HepG2 (cell line): ENCODE data around the gene C5AR1. TPM values are rescaled to one million over a fixed set of nuclear protein-coding genes. Genes with fewer than 3 reads are reported as not detected.

Experiments used
- CEBPB ChIP-seq: IDR thresholded peaks from 2 replicates; pipeline ENCODE4 v1.6.1; 2011; ENCODE audit warnings: low read depth, low read length, improper control_type of control experiment, borderline replicate concordance
- CEBPG ChIP-seq: IDR thresholded peaks from 2 replicates; pipeline ENCODE4 v1.6.1; 2016
- KLF13 ChIP-seq: sonication (generic); formaldehyde crosslinking; IDR thresholded peaks from 2 replicates; pipeline ENCODE4 v1.4.0; 2020; ENCODE audit warnings: mild to moderate bottlenecking, missing genetic modification reagents
- MXD3 ChIP-seq: IDR thresholded peaks from 2 replicates; pipeline ENCODE4 v1.6.1; 2016; ENCODE audit warnings: mild to moderate bottlenecking, missing biosample characterization, missing genetic modification reagents
- NCOA1 ChIP-seq: sonication (generic); formaldehyde crosslinking; IDR thresholded peaks from 2 replicates; pipeline ENCODE4 v1.9.0; 2021; ENCODE audit warnings: missing genetic modification reagents
- REST ChIP-seq, 2 experiments: IDR thresholded peaks; 2 replicates each; pipeline ENCODE4 v1.6.1; 2011 to 2012; ENCODE audit warnings: low read length in 2 of 2, borderline replicate concordance in 1 of 2, low read depth in 1 of 2, mild to moderate bottlenecking in 1 of 2, moderate library complexity in 1 of 2
- SRSF4 ChIP-seq: fragments of 200-400 bp; formaldehyde crosslinking; IDR thresholded peaks from one replicate; pipeline ENCODE4 v1.6.1; 2018; ENCODE audit warnings: mild to moderate bottlenecking, low read depth, low read length, moderate library complexity; ENCODE audit not compliant: poor library complexity, severe bottlenecking
- TFE3 ChIP-seq: IDR thresholded peaks from 2 replicates; pipeline ENCODE4 v1.6.1; 2016
- TIGD3 ChIP-seq: sonication (generic); formaldehyde crosslinking; IDR thresholded peaks from 2 replicates; pipeline ENCODE4 v1.5.1; 2020; ENCODE audit warnings: mild to moderate bottlenecking, missing genetic modification reagents, borderline replicate concordance
- ZBTB21 ChIP-seq: sonication (generic); formaldehyde crosslinking; IDR thresholded peaks from 2 replicates; pipeline ENCODE4 v1.4.0; 2020; ENCODE audit warnings: missing genetic modification reagents
- ZNF430 ChIP-seq: sonication (generic); formaldehyde crosslinking; IDR thresholded peaks from 2 replicates; pipeline ENCODE4 v1.9.0; 2021; ENCODE audit warnings: mild to moderate bottlenecking, missing genetic modification reagents
- ZNF446 ChIP-seq: sonication (generic); formaldehyde crosslinking; IDR thresholded peaks from 2 replicates; pipeline ENCODE4 v1.5.0; 2020; ENCODE audit warnings: mild to moderate bottlenecking, missing genetic modification reagents
- ZNF512B ChIP-seq: sonication (generic); formaldehyde crosslinking; IDR thresholded peaks from 2 replicates; pipeline ENCODE4 v1.5.1; 2020; ENCODE audit warnings: missing genetic modification reagents, mild to moderate bottlenecking, borderline replicate concordance
- ZNF547 ChIP-seq: sonication (generic); formaldehyde crosslinking; IDR thresholded peaks from 2 replicates; pipeline ENCODE4 v1.5.1; 2020; ENCODE audit warnings: mild to moderate bottlenecking, missing genetic modification reagents
- ZNF550 ChIP-seq: sonication (generic); formaldehyde crosslinking; IDR thresholded peaks from 2 replicates; pipeline ENCODE4 v1.4.0; 2020; ENCODE audit warnings: mild to moderate bottlenecking, missing genetic modification reagents, borderline replicate concordance
- ZNF557 ChIP-seq: sonication (generic); formaldehyde crosslinking; IDR thresholded peaks from 2 replicates; pipeline ENCODE4 v1.4.0; 2020; ENCODE audit warnings: missing genetic modification reagents
- ZNF597 ChIP-seq: sonication (generic); formaldehyde crosslinking; IDR thresholded peaks from 2 replicates; pipeline ENCODE4 v1.5.0; 2020; ENCODE audit warnings: missing genetic modification reagents
- ZNF777 ChIP-seq: sonication (generic); formaldehyde crosslinking; IDR thresholded peaks from 2 replicates; pipeline ENCODE4 v1.4.0; 2020; ENCODE audit warnings: missing genetic modification reagents
- polyA plus RNA-seq, 8 experiments: library from polyadenylated mRNA; depleted of rRNA in 3 of 8; stranded (reverse) in 7 of 8; unstranded in 1 of 8; fragments of >200 nt; fragmentation: Illumina TruSeq in 4 of 8; extraction: Trizol in 4 of 8; gene quantifications; 2 replicates each; pipeline versions ENCODE4 v1.2.1 to v1.2.3, GENCODE V29; 2011 to 2016; ENCODE audit warnings: low read depth in 4 of 8, missing spikeins in 1 of 8, mixed read lengths in 1 of 8; ENCODE audit not compliant: insufficient read depth in 1 of 8
- total RNA-seq, 5 experiments: library from RNA; depleted of rRNA; stranded (reverse); fragments of >200 nt; fragmentation: Illumina TruSeq; extraction: Trizol; gene quantifications; 2 replicates each; pipeline ENCODE4 v1.2.3, GENCODE V29; 2016; ENCODE audit warnings: low read depth in 1 of 5

C5AR1 gene
- total and polyA plus RNA-seq, 2 of the 13 experiments (the other 11 are each of a cell fraction or from before 2014, with no cell fraction given), result 0.07 to 1.6 TPM

- TF ChIP-seq ZNF512B (CRISPR knock-in tag) (no peak), TIGD3 (CRISPR knock-in tag) (no peak), ZNF777 (CRISPR knock-in tag) (peak; percentile 40; the same call in 1 of the 2 replicates), NCOA1 (CRISPR knock-in tag) (no peak), CEBPG (CRISPR knock-in tag) (no peak), SRSF4 (no peak), ZNF547 (CRISPR knock-in tag) (no peak), CEBPB (no peak), REST (IDR thresholded peaks at IDR 0.05; ENCODE audit: borderline replicate concordance in 1 of 2, low read depth in 1 of 2, low read length in 2 of 2) (no peak), ZNF550 (CRISPR knock-in tag) (no peak), KLF13 (0 out of 2 replicates have a peak, but pooled peaks have one; percentile 77), TFE3 (no peak), ZNF597 (CRISPR knock-in tag) (no peak), MXD3 (CRISPR knock-in tag) (peak; percentile 49; the same call in 1 of the 2 replicates), ZNF446 (CRISPR knock-in tag) (no peak), ZBTB21 (CRISPR knock-in tag) (no peak), ZNF430 (CRISPR knock-in tag) (no peak), ZNF557 (CRISPR knock-in tag) (0 out of 2 replicates have a peak, but pooled peaks have one; percentile 17)
These were observed 36.2 kb upstream of the C5AR1 start (continued) for GRCh38 chr19:47273313-47274070.
